ENCODE data around the gene SLC25A15. TPM values are rescaled to one million over a fixed set of nuclear protein-coding genes. Genes with fewer than 3 reads are reported as not detected.
"Not testable (repeated sequence)": the region's sequence is repeated elsewhere in the genome, so short reads cannot be mapped to it uniquely, and the experiment has no call there.

The SLC25A15 gene
- total RNA-seq, 1 experiment from 2014 or later: 20.2 TPM

DNA sequence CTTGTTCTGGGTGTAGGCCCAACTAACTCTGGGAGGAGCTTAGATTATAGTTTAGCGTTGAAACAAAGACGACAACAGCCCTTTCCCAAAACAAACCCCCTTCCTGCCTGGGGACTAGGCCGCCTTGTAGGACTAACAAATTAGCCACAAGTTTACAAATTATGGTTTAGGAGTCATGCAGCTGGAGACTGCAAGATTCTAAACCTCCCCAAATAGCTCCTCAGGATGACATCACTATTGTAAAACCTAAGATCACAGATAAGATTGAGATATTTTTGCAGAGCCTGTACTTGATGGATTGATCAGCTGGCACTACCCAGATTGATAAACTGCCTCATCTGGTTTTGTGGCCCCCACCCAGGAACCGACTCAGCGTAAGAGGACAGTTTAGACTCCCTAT is 2.3 kb upstream of the SLC25A15 start (continued):
- no peak for TF ChIP-seq STAT6 (CRISPR knock-in tag; conservative IDR thresholded peaks at IDR 0.05; ENCODE audit: low read depth)

DNA sequence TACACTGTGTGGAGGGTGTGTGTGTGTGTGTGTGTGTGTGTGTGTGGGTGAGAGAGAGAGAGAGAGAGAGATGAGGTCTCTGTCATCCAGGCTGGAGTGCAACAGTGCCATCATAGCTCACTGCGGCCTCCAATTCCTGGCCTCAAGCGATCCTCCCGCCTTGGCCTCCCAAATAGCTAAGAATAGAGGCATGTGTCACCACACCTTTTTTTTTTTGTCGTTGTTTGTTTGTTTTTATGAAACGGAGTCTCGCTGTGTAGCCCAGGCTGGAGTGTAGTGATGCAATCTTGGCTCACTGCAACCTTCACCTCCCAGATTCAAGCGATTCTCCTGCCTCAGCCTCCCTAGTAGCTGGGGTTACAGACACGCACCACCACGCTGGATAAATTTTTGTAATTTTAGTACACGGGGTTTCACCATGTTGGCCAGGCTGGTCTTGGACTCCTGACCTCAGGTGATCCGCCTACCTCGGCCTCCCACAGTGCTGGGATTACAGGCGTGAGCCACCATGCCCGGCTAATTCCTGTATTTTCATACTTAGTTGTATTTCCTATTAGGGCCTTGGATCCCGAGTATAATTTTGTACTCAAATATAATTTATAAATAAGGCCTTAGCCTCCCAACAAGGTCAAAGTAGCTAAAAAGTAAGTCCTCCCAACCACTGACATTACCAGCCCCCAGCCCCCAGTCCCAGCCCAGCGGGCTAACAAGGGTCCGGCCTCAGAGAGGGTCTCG is 704 bp upstream of the SLC25A15 start:
- not testable (repeated sequence) for H3K9me3 Mint-ChIP-seq; ATAC-seq; DNase-seq (ENCODE audit: low spot score); H3K4me1 Mint-ChIP-seq; H3K36me3 Mint-ChIP-seq; H3K27ac Mint-ChIP-seq; H3K27me3 Mint-ChIP-seq (ENCODE audit: low read depth)
- ChIA-PET POLR2A (interaction anchor here (0.6 to 1.2 kb wide), 3 partner anchors 19 to 1752 kb away, joined by 3 read pairs; no protein-coding TSS in a partner anchor), CTCF (interaction anchor here (0.6 to 4.2 kb wide), 3 partner anchors 10 to 283 kb away, joined by 3 to 36 read pairs (median 3); no protein-coding TSS in a partner anchor)
- TF ChIP-seq GABPB1 (CRISPR knock-in tag; IDR thresholded peaks at IDR 0.05): peak; percentile 82
- peak overlapping the region; percentile 59 for H3K4me3 Mint-ChIP-seq

- DNase-seq (ENCODE audit: low spot score) (no peak), ATAC-seq (no peak)
- Mint-ChIP-seq H3K9me3 (no peaks in the 10 kb centered on the region), H3K4me3 (peak overlapping the region; percentile 74), H3K4me1 (peaks cover 8% of the 10 kb centered on the region), H3K27me3 (ENCODE audit: low read depth) (no peaks in the 10 kb centered on the region), H3K27ac (no peak overlapping the region), H3K36me3 (no peaks in the 10 kb centered on the region)
- ChIA-PET CTCF (interaction anchor here (1.0 to 4.2 kb wide), 2 partner anchors 12 to 24 kb away, joined by 3 to 36 read pairs; no protein-coding TSS in a partner anchor), POLR2A (interaction anchor here (1.2 kb wide), 2 partner anchors 10 to 18 kb away, joined by 3 to 4 read pairs; no protein-coding TSS in a partner anchor)
- no peak for TF ChIP-seq RORB (CRISPR knock-in tag; IDR thresholded peaks at IDR 0.05)
- no peak for TF ChIP-seq ATF1 (CRISPR knock-in tag; IDR thresholded peaks at IDR 0.05)
- TF ChIP-seq SMAD4 (CRISPR knock-in tag; IDR thresholded peaks at IDR 0.05): no peak
- no peak for TF ChIP-seq ZNF423 (CRISPR knock-in tag; IDR thresholded peaks at IDR 0.05)
- no peak for TF ChIP-seq FOXP1 (CRISPR knock-in tag; IDR thresholded peaks at IDR 0.05; ENCODE audit: borderline replicate concordance)
- TF ChIP-seq, protein P1, sequence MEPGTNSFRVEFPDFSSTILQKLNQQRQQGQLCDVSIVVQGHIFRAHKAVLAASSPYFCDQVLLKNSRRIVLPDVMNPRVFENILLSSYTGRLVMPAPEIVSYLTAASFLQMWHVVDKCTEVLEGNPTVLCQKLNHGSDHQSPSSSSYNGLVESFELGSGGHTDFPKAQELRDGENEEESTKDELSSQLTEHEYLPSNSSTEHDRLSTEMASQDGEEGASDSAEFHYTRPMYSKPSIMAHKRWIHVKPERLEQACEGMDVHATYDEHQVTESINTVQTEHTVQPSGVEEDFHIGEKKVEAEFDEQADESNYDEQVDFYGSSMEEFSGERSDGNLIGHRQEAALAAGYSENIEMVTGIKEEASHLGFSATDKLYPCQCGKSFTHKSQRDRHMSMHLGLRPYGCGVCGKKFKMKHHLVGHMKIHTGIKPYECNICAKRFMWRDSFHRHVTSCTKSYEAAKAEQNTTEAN (CRISPR knock-in tag; IDR thresholded peaks at IDR 0.05): no peak
- no peak for TF ChIP-seq JUN (CRISPR knock-in tag; IDR thresholded peaks at IDR 0.05)
- TF ChIP-seq ZBTB21 (CRISPR knock-in tag; IDR thresholded peaks at IDR 0.05; ENCODE audit: borderline replicate concordance): no peak
- no peak for TF ChIP-seq NFYB (CRISPR knock-in tag; conservative IDR thresholded peaks at IDR 0.05; ENCODE audit: low read depth)
- TF ChIP-seq, protein P2, sequence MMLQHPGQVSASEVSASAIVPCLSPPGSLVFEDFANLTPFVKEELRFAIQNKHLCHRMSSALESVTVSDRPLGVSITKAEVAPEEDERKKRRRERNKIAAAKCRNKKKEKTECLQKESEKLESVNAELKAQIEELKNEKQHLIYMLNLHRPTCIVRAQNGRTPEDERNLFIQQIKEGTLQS (CRISPR knock-in tag; conservative IDR thresholded peaks at IDR 0.05): no peak
- TF ChIP-seq FOXK1 (CRISPR knock-in tag; IDR thresholded peaks at IDR 0.05): no peak
- TF ChIP-seq, protein P3, sequence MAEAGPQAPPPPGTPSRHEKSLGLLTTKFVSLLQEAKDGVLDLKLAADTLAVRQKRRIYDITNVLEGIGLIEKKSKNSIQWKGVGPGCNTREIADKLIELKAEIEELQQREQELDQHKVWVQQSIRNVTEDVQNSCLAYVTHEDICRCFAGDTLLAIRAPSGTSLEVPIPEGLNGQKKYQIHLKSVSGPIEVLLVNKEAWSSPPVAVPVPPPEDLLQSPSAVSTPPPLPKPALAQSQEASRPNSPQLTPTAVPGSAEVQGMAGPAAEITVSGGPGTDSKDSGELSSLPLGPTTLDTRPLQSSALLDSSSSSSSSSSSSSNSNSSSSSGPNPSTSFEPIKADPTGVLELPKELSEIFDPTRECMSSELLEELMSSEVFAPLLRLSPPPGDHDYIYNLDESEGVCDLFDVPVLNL (CRISPR knock-in tag; IDR thresholded peaks at IDR 0.05; ENCODE audit: borderline replicate concordance, low read depth): no peak
- TF ChIP-seq, protein P4, sequence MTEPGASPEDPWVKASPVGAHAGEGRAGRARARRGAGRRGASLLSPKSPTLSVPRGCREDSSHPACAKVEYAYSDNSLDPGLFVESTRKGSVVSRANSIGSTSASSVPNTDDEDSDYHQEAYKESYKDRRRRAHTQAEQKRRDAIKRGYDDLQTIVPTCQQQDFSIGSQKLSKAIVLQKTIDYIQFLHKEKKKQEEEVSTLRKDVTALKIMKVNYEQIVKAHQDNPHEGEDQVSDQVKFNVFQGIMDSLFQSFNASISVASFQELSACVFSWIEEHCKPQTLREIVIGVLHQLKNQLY (CRISPR knock-in tag; IDR thresholded peaks at IDR 0.05): no peak
- TF ChIP-seq ZNF425 (CRISPR knock-in tag; conservative IDR thresholded peaks at IDR 0.05): no peak
- TF ChIP-seq SMAD3 (CRISPR knock-in tag; IDR thresholded peaks at IDR 0.05; ENCODE audit: borderline replicate concordance): no peak
- TF ChIP-seq, protein P5, sequence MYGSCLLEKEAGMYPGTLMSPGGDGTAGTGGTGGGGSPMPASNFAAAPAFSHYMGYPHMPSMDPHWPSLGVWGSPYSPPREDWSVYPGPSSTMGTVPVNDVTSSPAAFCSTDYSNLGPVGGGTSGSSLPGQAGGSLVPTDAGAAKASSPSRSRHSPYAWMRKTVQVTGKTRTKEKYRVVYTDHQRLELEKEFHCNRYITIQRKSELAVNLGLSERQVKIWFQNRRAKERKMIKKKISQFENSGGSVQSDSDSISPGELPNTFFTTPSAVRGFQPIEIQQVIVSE (CRISPR knock-in tag; IDR thresholded peaks at IDR 0.05; ENCODE audit: borderline replicate concordance): no peak
- no peak for TF ChIP-seq JAZF1 (CRISPR knock-in tag; IDR thresholded peaks at IDR 0.05)
- no peak for TF ChIP-seq ZSCAN18 (CRISPR knock-in tag; IDR thresholded peaks at IDR 0.05)
Observed at GRCh38 chr13:40790154-40790616, 774 bp downstream of the SLC25A15 start.

Data from WTC11 (cell line).